HCEC 1CT (cell line): ENCODE data around the gene MME.
"Not testable (repeated sequence)": the region's sequence is repeated elsewhere in the genome, so short reads cannot be mapped to it uniquely, and the experiment has no call there.

Experiments used
- DNase-seq: peaks from one replicate; pipeline ENCODE4 v3.0.0-alpha.2; 2017

Gene MME

GRCh38 chr3:155194973-155195957, 115.1 kb downstream of the MME start:
- DNase-seq = no peak

- DNase-seq = no peak
Measured at GRCh38 chr3:155196131-155197021, 116.3 kb downstream of the MME start.

GRCh38 chr3:155197786-155198185, 117.7 kb downstream of the MME start:
- DNase-seq = no peak

- DNase-seq = no peak
Measured at GRCh38 chr3:155202626-155203025, 122.5 kb downstream of the MME start.

- no peak for DNase-seq
Measured at GRCh38 chr3:155204851-155205250, 124.7 kb downstream of the MME start.

GRCh38 chr3:155208183-155208800, 128.2 kb downstream of the MME start:
- DNase-seq = no peak

GRCh38 chr3:155210736-155211135, 130.6 kb downstream of the MME start:
- DNase-seq = no peak

GRCh38 chr3:155211266-155211665, 131.1 kb downstream of the MME start:
- no peak for DNase-seq

GRCh38 chr3:155211940-155212339, 131.8 kb downstream of the MME start:
- no peak for DNase-seq

- not testable (repeated sequence) for DNase-seq
Measured at GRCh38 chr3:155216007-155216406, 135.9 kb downstream of the MME start.

GRCh38 chr3:155217591-155217990, 137.5 kb downstream of the MME start:
- DNase-seq = peak; percentile 21

GRCh38 chr3:155218462-155218861, 138.3 kb downstream of the MME start:
- no peak for DNase-seq

GRCh38 chr3:155219106-155219505, 139.0 kb downstream of the MME start:
- DNase-seq = no peak

- no peak for DNase-seq
Measured at GRCh38 chr3:155225417-155225816, 145.3 kb downstream of the MME start.

GRCh38 chr3:155227141-155227540, 147.0 kb downstream of the MME start:
- no peak for DNase-seq

GRCh38 chr3:155228676-155229075, 148.6 kb downstream of the MME start:
- no peak for DNase-seq

GRCh38 chr3:155229086-155229485, 149.0 kb downstream of the MME start:
- no peak for DNase-seq

GRCh38 chr3:155230382-155230781, 150.3 kb downstream of the MME start:
- peak; percentile 86 for DNase-seq

- DNase-seq = no peak
Measured at GRCh38 chr3:155231792-155232191, 151.7 kb downstream of the MME start.

GRCh38 chr3:155232605-155233004, 152.5 kb downstream of the MME start:
- DNase-seq = peak; percentile 83

- DNase-seq = peak; percentile 86
Measured at GRCh38 chr3:155233213-155233612, 153.1 kb downstream of the MME start.
